Left ventricle myocardium inferior (tissue), 1 donor: ENCODE measurements around the gene CPT1C. TPM values are rescaled to one million over a fixed set of nuclear protein-coding genes. Genes with fewer than 3 reads are reported as not detected.

Experiments
- DNase-seq: peaks from one replicate; pipeline ENCODE4 v3.0.0-alpha.2; 2020
- H3K27ac ChIP-seq: fragments of 200-600 bp; replicated peaks from 2 replicates; pipeline ENCODE4 v1.8.0; 2021
- H3K27me3 ChIP-seq: fragments of 200-600 bp; 2 replicates; pipeline ENCODE4 v1.8.0; 2021; ENCODE audit warnings: low read depth
- H3K36me3 ChIP-seq: fragments of 200-600 bp; 2 replicates; pipeline ENCODE4 v1.8.0; 2021
- H3K4me1 ChIP-seq: fragments of 200-600 bp; 2 replicates; pipeline ENCODE4 v1.8.0; 2021
- H3K4me3 ChIP-seq: fragments of 200-600 bp; 2 replicates; pipeline ENCODE4 v1.8.0; 2021; ENCODE audit warnings: mild to moderate bottlenecking, moderate library complexity
- H3K9me3 ChIP-seq: fragments of 200-600 bp; replicated peaks from 2 replicates; pipeline ENCODE4 v1.8.0; 2021
- intact Hi-C: fragments of 100-400 bp; cut with micrococcal nuclease; formaldehyde crosslinking; loops from one replicate; pipeline ENCODE4 v1.11.0; 2022
- total RNA-seq: library from RNA; stranded (reverse); fragmentation: NEBNext Ultra II Directional; extraction: Animal tissue kit (Norgen Biotek cat#: 25700); gene quantifications from one replicate; pipeline ENCODE4 v1.2.1, GENCODE V29; 2021
- TF ChIP-seq, protein P1 (sequence below): fragments of 200-600 bp; IDR thresholded peaks from 2 replicates; pipeline ENCODE4 v1.8.0; 2021; ENCODE audit warnings: antibody characterized with exemption, mild to moderate bottlenecking, borderline replicate concordance
- donor health status: DM: no; HTN: yes; CAD: no; lungs with severe emphysema.

CPT1C gene
- total RNA-seq, 1 donor from 2014 or later: 2.5 TPM

DNA sequence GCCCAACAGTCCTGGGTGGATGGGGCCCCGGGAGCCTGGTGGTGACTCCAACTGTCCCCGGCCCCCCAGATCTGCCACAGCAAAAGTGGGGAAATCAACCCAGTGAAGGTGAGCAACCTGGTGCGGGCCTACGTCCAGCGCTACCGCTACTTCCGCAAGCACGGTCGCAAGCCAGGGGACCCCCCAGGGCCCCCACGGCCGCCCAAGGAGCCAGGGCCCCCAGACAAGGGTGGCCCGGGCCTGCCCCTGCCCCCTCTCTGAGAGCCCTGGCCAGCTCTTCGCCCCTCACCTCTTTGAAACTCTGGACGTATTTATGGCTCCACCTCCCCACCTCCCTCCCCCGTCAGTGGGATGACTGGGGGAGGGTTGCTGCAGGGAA is 32.8 kb upstream of the CPT1C start:
- DNase-seq: no peak
- Histone ChIP-seq H3K36me3 (peaks cover 100% of the 10 kb centered on the region), H3K27me3 (no peaks in the 10 kb centered on the region), H3K27ac (no peak overlapping the region), H3K4me1 (no peaks in the 10 kb centered on the region), H3K4me3 (no peak overlapping the region), H3K9me3 (no peaks in the 10 kb centered on the region)
- TF ChIP-seq, protein P1, sequence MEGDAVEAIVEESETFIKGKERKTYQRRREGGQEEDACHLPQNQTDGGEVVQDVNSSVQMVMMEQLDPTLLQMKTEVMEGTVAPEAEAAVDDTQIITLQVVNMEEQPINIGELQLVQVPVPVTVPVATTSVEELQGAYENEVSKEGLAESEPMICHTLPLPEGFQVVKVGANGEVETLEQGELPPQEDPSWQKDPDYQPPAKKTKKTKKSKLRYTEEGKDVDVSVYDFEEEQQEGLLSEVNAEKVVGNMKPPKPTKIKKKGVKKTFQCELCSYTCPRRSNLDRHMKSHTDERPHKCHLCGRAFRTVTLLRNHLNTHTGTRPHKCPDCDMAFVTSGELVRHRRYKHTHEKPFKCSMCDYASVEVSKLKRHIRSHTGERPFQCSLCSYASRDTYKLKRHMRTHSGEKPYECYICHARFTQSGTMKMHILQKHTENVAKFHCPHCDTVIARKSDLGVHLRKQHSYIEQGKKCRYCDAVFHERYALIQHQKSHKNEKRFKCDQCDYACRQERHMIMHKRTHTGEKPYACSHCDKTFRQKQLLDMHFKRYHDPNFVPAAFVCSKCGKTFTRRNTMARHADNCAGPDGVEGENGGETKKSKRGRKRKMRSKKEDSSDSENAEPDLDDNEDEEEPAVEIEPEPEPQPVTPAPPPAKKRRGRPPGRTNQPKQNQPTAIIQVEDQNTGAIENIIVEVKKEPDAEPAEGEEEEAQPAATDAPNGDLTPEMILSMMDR: no peak
- intact Hi-C loops: no loop called here

DNA sequence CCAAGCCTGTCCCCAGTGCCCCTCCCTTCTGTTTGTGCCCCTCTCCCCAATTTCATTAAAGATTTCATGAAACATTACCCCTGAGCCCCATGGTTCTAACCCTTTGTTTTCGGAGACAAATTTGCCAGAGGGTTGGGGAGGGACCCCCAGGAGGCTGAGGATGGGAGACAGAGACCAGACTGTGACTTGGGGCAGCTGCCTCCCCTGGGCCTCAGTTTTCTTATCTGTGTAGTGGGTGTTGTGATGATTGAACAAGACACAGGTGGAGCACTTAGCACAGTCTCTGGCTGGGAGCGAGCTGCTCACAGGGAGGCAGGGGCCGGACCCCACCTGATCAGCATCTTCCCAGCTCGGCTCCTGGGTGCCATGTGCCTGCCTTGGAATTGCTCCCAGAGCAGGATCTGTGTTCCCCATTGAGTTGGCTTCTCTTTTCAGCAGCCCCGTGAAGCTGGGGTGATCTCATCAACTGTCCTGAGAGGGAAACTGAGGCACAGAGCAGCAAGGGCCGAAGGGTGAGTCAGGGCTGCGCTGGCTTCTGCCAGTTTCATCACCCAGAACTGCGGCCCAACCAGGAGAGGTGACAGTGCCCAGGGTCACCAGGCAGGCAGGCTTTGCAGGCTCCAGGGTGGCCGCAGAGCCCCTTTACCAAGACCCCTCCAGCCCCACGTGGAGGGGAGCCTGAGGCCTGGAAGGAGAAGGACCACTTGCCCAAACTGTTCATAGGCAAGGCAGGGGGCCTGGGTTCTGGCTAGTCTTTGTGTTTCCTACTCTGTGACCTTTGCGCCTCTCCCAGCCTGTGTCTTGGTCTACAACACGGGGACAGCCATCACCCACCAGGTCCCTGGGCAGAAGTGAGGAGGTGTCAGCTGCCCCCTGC is 32.1 kb upstream of the CPT1C start:
- intact Hi-C loops: no loop called here
- TF ChIP-seq, protein P1: no peak
- peaks cover 94% of the 10 kb centered on the region for H3K36me3 ChIP-seq
- H3K27me3 ChIP-seq: no peaks in the 10 kb centered on the region
- DNase-seq: no peak
- no peak overlapping the region for H3K4me3 ChIP-seq
- no peaks in the 10 kb centered on the region for H3K9me3 ChIP-seq
- H3K4me1 ChIP-seq: peaks cover 3% of the 10 kb centered on the region
- no peak overlapping the region for H3K27ac ChIP-seq

DNA sequence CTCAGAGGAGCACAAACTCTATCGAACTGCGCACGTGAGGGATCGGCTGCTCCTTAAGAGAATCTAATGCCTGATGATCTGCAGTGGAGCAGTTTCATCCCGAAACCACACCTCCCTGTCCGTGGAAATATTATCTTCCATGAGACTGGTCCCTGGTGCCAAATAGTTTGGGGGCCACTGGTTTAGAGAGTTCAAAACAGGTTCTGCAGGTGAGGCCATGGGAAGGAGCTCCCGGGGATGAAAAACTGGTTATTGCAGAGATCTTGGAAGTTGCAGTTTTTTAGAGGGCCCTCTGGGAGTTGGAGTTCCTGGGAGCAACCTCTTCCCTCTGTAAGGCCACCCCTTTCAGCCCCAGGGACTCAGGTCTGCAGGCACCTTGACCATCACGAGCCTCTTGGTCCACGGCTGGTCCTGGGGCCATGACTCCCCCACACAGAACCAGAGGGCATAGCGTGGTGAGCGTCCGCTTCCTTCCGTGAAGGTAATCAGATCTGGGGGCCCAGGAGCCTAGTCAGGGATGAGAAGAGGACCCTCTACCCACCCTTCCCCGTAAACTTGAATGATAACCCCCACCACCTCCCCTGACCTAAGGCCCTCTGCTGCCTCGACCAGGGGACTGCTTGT is 30.5 kb upstream of the CPT1C start:
- Histone ChIP-seq H3K36me3 (peaks cover 77% of the 10 kb centered on the region), H3K9me3 (no peaks in the 10 kb centered on the region), H3K4me1 (peaks cover 19% of the 10 kb centered on the region), H3K27me3 (no peaks in the 10 kb centered on the region), H3K27ac (no peak overlapping the region), H3K4me3 (no peak overlapping the region)
- no peak for DNase-seq
- TF ChIP-seq, protein P1: no peak
- intact Hi-C loops: no loop called here

DNA sequence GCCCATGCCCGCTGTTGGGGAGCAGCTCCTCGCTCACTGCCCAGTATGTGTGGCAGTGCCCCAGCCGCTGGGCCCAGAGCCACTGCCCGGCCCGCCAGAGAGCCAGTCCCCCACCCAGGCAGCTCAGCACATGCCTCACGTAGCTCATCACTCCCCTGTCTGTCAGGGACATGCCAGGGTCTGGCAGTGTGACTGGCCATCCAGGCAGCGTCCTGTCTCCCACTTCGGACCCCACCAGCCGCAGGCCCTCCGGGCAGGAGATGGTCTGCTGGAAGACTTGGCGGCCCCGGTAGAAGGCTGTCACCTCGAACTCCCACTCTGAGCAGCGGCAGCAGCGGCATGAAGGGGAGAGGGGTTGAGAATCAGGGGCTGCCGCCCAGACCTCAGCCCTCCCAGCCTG is 28.9 kb upstream of the CPT1C start:
- TF ChIP-seq, protein P1: no peak
- Histone ChIP-seq H3K4me3 (no peak overlapping the region), H3K27me3 (no peaks in the 10 kb centered on the region), H3K4me1 (peaks cover 32% of the 10 kb centered on the region), H3K9me3 (no peaks in the 10 kb centered on the region), H3K27ac (no peak overlapping the region), H3K36me3 (peaks cover 62% of the 10 kb centered on the region)
- intact Hi-C loops: no loop called here
- DNase-seq: no peak

DNA sequence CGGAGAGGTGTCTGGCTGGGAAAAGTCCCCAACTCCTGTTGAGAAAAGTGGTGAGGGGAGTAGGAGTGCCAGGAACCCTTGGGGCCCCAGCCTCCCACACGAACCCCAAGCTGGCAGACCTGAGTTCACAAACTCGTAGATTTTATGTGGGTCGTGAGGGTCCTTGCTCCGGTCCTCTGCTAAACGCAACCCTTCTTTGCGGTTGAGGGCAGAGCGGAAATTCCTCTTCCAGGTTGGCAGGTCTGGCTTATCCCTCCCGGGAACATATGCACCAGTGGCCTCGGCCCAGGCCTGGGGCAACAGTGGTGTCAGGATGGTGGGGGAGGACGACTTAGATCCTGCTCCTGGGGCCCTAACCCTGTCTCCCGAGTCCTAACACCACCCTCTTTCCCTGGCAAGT is 27.7 kb upstream of the CPT1C start:
- TF ChIP-seq, protein P1: no peak
- Histone ChIP-seq H3K27me3 (no peaks in the 10 kb centered on the region), H3K36me3 (peaks cover 49% of the 10 kb centered on the region), H3K4me3 (no peak overlapping the region), H3K27ac (no peak overlapping the region), H3K9me3 (no peaks in the 10 kb centered on the region), H3K4me1 (peaks cover 32% of the 10 kb centered on the region)
- no peak for DNase-seq
- intact Hi-C loops: no loop called here
